Choroid plexus epithelial cell (primary cell): ENCODE data around the gene GLIPR1.
"Not testable (repeated sequence)": the region's sequence is repeated elsewhere in the genome, so short reads cannot be mapped to it uniquely, and the experiment has no call there.

Source experiments
- DNase-seq: peaks from one replicate; pipeline ENCODE4 v3.0.0-alpha.2; 2010; ENCODE audit warnings: low read depth
- H3K4me3 ChIP-seq: 2 replicates; pipeline ENCODE4 v1.5.1; 2011; ENCODE audit warnings: low read depth, mild to moderate bottlenecking, control low read depth, low read length, moderate library complexity
- CTCF ChIP-seq: conservative IDR thresholded peaks from 2 replicates; pipeline ENCODE4 v1.5.1; 2011; ENCODE audit warnings: low read depth, mild to moderate bottlenecking, control low read depth, inconsistent platforms, low read length, moderate library complexity

GLIPR1 gene

GRCh38 chr12:75443709-75444108 lies 36.8 kb upstream of the GLIPR1 start:
- H3K4me3 ChIP-seq = no peak overlapping the region
- TF ChIP-seq CTCF = no peak
- DNase-seq = no peak

DNA sequence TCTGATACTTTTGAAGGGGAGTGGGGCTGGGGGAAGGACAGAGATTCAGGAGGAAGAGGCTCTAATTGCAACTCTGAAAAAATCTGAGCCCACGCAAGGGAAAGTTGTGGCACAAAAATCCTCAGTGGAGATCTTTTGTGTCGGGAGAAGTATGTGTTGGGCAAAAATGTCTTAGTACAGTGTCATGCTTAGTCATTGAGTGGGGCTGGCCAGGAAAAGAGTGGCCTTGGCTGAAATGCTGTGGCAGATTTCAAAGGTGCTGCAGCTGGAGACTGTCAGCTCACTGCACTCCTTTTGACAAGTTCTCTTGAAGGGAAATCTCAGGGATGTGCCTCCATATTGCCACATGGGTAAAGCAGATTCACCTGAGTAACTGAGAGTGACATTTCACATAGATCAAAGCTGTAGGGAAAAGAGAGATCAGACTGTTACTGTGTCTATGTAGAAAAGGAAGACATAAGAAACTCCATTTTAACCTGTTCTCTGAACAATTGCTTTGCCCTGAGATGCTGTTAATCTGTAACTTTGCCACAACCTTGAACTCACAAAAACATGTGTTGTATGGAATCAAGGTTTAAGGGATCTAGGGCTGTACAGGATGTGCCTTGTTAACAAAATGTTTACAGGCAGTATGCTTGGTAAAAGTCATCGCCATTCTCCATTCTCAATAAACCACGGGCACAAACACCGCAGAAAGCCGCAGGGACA lies 36.0 kb upstream of the GLIPR1 start:
- DNase-seq = peak; percentile 25
- H3K4me3 ChIP-seq = no peak overlapping the region
- no peak for TF ChIP-seq CTCF

GRCh38 chr12:75445137-75445507 lies 35.4 kb upstream of the GLIPR1 start:
- not testable (repeated sequence) for DNase-seq

DNA sequence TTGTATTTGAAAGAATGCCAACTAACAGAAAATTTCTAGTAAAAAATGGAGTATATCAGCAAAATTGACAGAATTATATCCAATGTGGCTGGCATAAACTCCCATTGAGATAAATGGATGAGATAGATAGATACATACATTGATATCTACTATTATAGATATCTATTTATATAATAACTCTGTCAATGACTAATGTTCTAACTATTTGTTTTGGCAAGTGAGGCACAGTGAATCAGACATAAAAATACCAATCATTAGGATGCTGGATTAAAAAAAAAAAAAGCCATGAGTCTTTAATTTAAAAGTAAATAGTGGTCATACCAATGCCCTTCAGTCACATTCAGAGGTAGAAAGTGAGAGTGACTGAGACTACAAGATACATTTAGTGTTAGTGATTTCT lies 33.7 kb upstream of the GLIPR1 start:
- peak; percentile 63 for DNase-seq
- no peak for TF ChIP-seq CTCF
- no peak overlapping the region for H3K4me3 ChIP-seq

More at GRCh38 chr12:75445137-75445507, 35.4 kb upstream of the GLIPR1 start:
- H3K4me3 ChIP-seq = not testable (repeated sequence)

DNA sequence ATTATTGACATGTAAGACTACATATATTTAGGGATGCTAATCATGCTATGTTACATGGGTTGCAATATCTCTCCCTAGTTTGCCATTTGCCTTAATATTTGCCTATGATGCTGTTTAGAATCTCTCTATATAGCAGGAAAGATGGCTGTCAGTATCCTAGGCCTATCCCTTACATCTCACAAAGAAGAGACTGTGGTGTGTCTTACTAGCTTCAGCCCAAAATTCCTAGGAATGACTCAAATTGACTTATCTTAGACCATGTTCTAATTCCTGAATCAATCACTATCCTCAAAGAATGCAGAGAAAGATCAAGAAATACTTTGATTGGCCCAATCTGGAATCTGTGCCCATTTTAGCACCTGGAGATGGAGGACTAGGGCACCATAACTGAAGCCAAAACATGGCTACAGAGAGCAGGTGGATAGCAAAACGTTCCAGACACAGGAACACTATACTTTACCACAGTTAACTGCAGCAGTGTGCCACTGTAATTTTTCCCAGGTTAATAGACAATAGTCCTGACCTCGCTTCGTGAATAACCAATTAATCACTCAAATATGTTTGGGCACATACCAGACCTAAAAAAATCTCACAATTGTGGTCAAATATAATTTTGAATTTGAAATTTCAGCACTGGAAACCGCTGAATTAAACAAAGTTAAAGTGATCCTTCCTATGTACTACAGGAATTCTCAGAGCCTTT lies 32.7 kb upstream of the GLIPR1 start:
- TF ChIP-seq CTCF = no peak
- H3K4me3 ChIP-seq = no peak overlapping the region
- DNase-seq = no peak

- TF ChIP-seq CTCF = no peak
- H3K4me3 ChIP-seq = no peak overlapping the region
- peak; percentile 51 for DNase-seq
Measured at GRCh38 chr12:75452675-75453330, 27.8 kb upstream of the GLIPR1 start.

DNA sequence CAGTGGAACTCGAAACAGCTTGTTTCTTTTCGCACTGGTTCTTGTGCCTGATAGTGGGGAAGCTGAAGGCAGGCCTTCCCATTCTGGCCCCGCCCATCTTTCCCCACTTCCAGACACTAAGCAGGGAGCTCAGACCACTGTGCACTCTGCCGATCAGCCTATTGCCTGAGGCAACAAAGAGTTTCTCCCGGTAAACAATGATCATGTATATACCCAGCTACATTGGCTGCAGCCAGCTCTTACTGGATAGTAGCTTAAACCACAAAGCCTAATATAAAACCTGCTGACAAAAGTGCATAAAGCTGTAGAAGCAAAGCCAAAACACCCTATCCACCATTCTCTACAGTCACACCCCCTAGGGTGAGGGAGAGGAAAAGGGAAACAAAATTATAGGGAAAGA lies 24.7 kb upstream of the GLIPR1 start:
- DNase-seq = no peak
- no peak for TF ChIP-seq CTCF
- no peak overlapping the region for H3K4me3 ChIP-seq
